HG03135 (cell line): Measurements from ENCODE around the gene MTIF3.

Experiments used
- ATAC-seq: cut with Tn5 transposase; IDR thresholded peaks from one replicate; pipeline ENCODE4 v1.9.1; 2021; ENCODE audit warnings: mild to moderate bottlenecking, moderate library complexity; ENCODE audit not compliant: unreplicated experiment

MTIF3 gene

DNA sequence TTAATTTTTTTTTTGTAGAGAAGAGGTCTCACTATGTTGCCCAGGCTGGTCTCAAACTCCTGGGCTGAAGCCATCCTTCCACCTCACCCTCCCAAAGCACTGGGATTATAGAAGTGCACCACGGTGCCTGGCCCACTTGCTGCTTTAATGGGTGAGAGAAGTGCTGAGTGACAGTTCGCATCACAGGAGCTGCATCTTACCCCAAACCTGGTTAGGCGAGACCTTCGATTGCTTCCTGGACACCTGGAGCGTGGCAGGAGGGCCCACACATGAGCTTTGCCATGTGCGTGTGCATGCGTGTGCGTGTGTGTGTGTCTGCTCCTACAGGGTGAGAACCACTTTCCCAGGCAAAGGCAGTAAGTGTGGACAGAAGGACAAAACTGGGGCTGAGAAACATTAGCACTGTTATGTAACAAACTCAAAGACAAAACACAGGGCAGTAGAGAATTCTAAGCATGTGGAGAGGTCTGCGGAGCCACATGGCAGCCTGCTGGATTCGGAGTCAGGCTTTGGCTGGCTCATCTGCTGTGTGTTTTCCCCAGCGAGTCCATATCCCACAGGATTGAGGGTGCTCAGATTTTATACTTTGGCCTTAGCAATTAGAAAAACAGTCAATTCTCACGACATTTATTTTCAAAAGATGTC lies 11.7 kb upstream of the MTIF3 start:
- ATAC-seq: no peak

DNA sequence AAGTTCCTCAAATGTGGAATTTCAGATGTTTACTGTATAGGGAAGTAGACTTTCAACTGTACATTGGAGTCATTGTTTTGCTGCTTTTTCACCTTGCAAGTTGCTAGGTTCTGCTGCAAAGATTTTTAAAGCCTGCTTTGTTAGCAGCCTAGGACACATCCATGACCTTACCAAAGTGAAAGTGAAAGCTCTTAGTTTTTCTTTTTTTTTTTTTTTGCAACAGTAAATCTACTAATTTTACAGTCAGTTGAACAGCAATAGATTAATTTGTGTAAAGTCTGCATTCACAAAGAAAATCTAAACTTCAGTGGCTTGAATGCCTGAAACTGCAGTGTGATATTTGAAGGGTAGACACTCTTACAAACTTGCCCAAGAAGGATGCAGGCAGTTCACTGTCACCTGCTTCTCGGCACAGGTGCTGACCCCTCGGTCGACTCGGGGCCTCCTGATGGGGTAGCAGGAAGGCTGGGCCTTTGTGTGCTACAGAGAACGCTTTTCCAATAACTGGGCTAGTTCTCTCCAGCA lies 5.0 kb upstream of the MTIF3 start:
- no peak for ATAC-seq

DNA sequence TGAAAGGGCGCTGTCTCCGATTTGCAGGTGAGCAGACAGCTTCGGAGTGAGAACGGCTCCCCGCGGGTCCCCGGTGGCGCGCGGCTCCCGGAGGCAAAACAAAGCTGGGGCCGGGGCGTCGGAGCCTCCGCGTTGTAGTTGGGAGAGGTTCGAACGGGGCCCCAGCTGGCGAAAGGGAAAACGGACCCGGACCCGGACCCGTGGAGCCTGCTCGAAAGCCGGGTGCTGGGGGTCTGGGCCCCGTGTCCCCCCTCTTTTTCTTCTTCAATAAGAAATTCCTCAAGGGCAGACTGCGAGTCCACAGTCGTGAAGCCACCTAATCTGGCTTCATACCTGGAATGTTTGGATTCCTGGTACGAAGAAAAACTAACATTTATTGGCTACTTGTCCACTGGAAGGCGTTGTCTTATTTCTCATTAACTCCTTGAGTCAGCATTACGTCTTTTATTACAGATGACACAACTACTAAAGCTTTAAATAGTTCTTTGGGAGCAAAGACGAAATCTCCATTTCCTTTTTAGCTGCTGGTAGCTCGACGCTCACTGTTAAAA lies 632 bp upstream of the MTIF3 start:
- ATAC-seq: no peak

DNA sequence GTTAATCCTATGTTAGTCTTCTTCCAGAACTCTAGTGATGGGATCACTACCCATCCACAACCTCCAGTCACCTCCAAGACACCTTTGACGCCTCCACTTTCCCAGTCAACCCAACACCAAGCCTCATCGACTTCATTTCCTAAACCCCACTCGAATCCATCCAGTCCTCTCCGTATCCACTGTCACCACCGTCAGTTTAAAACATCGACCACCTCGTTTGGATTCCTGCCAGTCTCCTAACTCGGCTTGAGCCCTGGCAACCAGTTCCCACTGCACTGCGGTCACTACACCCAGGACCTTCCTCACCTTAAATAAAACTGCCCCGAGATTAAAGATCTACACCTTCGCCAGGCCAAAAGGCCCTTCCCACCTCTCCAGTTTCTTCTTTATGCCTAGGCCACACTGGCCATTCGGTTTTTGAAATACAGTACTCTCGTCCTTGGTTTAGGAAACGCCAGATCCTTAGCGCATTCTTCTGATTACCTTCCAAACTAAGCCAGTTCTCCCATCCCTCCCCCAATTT lies 1.2 kb downstream of the MTIF3 start:
- ATAC-seq: no peak

DNA sequence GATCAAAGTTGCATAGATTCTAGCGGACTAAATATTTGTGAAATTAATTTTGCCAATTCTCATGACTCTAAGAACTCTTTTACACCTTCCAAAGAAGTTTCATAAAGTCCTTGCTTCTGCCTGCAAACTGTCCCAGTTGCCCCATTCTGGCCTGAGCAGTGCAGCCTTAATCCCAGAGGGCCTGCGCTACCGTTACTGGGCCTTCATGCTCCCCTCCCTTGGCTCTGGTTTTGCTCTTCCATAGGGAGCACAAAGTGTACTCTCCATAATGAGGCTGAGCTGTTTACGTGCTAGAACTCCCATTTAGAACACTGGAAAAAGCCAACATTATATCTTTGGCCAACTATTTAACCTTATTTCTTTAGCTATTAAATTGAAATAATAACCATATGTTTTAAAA lies 2.1 kb downstream of the MTIF3 start:
- no peak for ATAC-seq

DNA sequence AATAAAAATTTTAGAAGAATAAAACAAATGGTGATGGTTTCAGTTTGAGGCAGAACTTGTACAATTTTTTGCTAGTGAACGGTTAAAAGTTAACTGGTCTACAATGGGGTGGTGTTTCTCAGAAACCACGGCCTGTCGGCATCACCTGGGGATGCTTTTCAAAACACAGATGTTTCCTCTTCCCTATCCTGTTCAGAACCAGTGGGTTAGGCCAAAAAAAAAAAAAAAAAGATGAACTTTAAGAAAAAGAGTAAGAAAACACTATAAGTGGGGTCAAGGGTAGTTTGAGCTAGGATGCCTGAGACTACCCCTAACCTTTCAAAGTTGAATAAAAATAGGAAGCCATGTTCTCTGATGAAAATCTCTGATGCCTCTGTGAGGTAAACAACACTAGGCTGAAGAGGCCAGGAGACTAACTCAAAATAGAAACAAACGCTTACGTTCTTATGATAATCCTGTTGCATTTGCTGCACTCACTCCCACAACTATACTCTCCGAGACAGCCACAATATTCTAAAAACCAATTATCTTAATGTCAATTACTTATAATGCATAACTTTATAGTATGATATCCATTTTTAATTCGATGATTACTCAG lies 3.3 kb downstream of the MTIF3 start:
- no peak for ATAC-seq

DNA sequence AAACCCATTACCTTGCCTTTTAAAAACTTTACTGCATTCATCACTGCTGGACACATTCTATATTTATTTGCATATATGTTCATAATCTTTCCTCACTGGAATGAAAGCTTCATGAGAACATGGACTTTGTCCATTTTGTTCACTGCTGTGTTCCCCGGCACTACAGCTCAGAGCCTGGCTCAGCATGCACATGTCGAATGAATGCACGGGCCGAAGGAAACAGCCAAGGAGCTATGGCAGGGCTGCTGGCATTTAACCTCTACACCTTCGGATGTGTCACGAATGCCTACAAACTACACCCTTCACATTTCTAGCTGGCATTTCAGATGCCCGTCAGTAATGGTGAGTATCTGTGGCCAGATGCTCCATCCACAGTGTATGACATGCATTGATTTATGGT lies 7.6 kb downstream of the MTIF3 start:
- ATAC-seq: no peak

DNA sequence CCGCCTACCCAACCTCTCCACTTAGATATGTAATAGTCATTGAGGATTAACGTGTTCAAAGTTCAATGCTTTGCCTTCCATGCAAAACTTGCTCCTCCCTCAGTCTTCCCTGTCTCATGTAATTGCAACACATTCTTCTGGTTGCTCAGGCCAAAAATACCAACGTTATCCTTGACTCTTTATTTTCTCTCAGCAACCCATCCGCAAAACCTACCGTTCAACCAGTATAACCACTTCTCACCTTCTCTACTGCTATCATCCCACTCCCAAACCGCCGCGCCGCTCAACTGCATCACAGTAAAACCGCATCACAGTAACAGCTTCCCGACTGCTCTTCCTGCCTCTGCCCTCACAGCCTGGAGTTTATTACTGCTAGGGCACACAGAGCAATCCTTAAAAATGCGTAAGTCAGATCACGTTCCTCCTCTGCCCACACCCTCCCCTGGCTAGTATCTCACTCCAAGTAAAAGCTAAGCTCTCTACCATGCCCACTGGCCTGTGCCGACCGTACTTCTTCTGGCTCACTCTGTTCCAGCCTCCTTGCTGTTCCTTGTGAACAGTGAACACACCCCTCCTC lies 8.2 kb downstream of the MTIF3 start:
- ATAC-seq: no peak

DNA sequence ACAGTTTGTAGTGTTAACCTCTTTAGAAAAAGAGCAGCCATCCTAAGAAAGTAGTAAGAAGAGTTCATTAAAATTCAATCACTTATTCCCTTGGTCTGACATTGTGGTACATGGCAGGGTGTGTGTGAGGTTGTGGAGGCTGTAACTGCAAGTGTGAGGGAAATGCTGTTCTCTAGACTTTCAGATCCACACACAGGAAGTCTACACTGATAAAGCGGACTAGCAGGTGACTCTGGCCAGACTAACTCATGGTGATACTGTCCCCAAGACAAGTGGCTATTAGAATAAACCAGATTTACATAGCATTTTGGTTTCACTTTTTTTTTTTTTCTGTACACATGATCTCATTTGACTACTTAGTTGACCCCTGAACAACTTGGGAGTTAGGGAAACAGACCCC lies 10.0 kb downstream of the MTIF3 start:
- no peak for ATAC-seq

DNA sequence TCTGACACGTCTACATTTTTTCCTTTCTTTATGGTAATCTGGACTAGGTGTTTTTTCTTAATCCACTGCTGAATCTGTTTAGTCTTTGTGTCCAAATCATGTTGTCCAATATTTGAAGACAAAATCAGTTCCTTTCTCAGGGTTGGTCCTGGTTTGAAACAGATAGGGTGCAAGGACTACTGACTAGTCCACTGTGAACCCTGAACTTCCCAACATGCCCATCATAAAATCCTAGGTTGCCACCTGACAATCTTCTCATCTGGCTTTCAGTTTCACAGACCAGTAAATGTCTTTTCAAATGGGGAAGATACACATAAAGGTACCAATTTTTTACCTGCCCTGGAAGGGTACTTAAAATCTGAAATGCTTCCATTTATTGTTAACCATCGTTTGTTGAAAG lies 13.2 kb downstream of the MTIF3 start:
- no peak for ATAC-seq

DNA sequence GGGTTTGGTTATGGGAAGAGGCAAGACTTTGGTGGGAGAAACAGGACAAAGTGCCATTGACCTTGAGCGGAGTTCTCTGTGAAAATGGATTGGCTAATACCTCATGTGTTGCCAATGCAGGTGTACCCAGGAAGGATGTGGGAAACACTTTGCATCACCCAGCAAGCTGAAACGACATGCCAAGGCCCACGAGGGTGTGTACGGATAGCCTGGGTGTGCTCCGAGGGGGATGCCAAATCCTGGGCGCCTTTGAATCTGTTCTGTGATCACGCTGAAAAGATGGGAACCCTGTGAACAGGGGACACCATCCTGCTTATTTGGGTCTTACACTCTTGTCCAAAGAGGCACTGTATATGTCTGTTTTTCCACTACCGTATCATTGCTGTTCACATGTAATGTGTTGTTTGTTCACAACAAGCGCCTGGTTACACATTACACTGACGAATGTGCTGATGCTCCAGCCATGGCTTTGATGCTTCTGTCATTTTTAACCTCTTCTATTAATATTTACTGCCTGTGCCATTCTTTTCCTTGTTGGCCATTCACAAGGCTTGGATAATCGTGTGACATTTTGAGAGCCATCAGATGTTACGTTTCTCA lies 17.7 kb downstream of the MTIF3 start:
- no peak for ATAC-seq

DNA sequence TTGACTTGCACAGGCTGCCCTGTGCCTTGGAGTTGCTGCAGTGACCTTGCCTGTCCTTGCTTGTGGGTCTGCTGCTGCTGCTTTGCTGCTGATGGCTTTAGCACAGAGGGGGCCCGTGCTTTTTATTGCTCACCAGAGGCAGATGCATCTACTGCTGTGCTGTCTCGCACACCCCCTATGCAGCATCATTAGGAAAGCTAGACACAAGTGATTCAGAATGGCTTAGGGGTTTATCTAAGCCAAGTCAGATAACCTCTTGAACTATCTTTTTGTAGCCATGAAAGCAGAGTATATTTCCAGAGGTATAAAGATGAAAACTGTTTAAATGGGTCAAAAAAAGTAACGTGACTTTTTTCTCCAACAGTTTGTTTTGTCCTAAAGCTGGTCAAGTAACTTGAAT lies 18.2 kb downstream of the MTIF3 start:
- no peak for ATAC-seq

DNA sequence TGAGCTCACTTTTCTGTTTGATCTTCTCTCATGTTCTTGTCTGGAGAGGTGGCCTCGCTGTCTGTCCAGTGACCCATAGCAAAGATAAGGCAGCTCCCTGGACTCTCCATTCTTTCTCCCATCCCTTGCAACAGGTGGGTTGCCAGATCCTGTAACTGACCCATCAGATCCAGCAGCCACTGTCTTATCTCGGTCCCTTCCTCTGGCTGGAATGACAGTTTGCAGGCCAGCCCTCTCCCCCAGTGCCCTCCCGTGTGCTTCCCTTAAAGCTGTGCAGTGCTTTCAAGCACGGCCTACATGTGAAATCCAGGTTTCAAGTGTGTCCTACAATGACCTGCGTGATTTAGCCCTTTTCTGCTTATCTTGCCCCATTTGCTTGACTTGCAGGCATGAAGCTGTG lies 22.2 kb downstream of the MTIF3 start:
- no peak for ATAC-seq

DNA sequence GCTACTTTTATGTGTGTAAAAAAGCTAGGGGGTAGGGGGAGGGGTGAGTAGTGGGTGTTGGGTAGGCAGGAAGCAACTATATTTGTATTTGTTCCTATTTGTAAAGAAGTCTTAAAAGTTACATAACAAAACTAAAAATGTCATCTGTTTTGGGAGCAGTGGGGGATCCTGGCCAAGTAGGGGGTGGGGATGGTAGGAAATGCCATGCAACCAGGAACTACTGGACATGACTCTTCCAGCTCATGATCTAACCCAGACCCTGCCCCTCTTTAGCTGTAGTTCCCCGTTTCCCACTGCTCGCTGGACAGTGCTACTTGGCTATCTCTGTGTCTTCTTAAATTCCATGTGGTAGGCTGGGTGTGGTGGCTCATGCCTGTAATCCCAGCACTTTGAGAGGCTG lies 22.7 kb downstream of the MTIF3 start:
- no peak for ATAC-seq

DNA sequence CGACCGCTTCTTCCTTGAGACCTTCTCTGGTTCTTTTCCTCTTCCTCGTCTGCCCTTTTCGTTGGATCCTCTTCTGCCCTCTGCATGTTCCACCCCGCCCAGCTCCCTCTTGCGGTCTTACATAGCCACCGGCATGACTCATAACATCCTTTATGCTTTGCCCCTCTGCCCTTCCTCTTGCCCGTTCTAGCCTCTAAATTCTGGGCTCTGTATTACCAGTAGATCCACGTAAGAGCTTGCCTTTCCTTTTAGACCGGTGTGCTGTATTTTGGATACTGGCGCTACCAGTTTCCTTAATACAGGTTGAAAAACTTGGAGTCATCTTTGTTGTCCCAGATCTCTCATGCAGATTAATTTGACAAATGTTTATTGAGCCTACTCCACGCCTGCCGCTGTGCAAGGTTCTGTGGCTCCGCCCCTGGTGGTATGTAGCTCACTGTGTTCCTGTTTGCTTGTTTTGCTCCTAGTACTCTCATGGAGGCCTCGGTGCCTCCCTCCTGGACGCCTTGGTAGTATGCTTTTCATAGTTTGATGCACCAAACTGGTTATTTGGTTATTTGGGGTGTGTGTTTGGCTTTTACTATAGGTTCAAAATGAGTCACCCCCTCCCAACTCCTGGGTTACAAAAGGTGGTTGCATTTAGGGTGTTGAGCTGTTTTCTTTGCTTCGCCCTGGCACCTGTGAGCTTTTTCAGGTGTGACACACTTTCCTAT lies 24.3 kb downstream of the MTIF3 start:
- ATAC-seq: peak; percentile 56

DNA sequence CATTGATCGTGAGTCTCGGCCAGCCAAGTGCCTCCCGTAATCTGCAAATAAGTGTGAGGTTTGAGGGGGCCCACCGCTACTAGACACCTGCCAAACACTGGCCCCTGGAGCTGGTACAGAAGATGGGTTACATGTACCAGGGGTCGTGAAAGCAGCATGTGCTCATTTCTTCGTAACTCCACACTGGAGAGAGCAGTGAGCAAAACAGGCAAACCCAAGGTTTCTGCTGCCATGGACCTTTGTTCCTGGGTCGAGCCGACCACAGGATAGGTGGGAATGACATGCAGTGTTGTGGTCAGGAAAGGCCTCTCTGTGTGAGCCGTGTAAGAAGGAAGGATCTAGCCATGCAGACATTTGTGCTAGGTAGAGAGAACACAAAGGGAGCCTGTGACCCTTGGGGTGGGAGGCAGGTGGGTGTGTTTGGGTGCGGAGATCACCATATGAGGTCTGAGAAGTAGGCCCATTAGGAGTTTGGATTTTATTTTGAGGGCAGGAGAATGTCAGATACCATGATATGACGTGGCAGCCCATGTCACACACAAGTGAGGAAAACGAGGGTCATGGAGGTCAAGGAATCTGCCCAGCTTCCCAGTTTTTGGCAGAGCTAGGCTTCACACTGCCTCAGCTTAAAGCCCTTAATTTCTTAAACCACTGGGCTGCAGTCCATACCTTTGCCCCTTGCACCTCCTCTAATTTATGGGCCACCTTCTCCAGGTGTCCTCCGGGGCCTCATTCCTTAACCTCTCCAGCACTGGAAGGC lies 25.0 kb downstream of the MTIF3 start:
- ATAC-seq: peak; percentile 9

DNA sequence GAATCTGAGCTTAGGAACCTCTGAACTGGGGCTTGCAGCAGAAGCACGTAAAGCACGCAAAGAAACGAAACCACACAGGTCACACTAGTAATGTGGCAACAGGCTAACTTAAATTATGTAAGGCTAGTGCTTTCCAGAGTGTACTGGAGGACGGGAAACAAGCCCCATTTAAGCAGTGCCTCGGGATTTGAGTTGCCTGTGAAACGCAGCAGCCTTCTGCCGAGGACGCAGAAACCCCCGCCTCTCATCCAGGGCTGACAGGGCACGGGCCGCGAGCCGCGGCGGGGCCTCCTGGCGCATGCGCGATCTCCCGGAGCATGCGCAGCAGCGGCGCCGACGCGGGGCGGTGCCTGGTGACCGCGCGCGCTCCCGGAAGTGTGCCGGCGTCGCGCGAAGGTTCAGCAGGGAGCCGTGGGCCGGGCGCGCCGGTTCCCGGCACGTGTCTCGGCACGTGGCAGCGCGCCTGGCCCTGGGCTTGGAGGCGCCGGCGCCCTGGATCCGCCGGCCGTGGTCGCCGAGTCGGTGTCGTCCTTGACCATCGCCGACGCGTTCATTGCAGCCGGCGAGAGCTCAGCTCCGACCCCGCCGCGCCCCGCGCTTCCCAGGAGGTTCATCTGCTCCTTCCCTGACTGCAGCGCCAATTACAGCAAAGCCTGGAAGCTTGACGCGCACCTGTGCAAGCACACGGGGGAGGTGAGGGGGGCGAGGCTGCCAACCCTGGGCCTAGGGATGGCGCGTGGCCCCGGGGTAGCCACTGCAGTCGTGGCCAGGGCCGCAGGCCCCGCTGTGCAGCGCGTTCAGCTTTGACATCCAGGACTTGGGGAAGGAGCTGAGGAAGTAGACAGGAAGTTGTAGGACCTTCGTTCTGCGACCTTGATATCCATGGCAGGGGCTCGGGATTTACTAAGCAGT lies 25.9 kb downstream of the MTIF3 start, which contains the start of gene GTF3A:
TSS of gene GTF3A (plus strand) at position 374 of the 912 bp plus-strand sequence.
- ATAC-seq: peak; percentile 56

DNA sequence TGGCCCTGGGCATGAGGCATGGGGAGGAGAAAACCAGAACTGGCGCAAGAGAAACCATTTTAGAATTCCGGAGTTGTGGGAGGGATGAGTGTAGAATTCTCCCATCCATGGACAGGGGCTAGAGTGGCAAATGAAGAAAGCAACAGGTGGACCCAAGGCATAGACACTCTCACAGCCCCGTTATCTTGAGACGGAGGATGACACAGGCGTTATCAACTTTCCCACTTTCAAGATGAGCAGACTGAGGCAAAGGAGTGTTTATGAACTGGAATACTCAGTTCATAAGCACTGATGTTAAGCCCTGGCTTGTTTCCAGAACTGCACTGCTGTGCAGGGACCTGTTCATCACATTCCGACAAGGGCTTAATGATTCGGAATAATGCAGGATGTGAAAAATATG lies 27.0 kb downstream of the MTIF3 start:
- no peak for ATAC-seq
